Measurements from ENCODE around the gene TBX2.

The TBX2 gene

GRCh38 chr17:61456061-61456681 lies 56.5 kb downstream of the TBX2 start:
- no peak for DNase-seq

- no peak for DNase-seq
These were observed 57.1 kb downstream of the TBX2 start for GRCh38 chr17:61456688-61457225.

- no peak for DNase-seq
These were observed 57.8 kb downstream of the TBX2 start for GRCh38 chr17:61457226-61457983.

GRCh38 chr17:61458000-61458399 lies 58.4 kb downstream of the TBX2 start:
- DNase-seq: no peak

- no peak for DNase-seq
These were observed 58.9 kb downstream of the TBX2 start for GRCh38 chr17:61458421-61459141.
